MM.1S (cell line): Measurements from ENCODE around the gene TAF6L.
"Not testable (repeated sequence)": the region's sequence is repeated elsewhere in the genome, so short reads cannot be mapped to it uniquely, and the experiment has no call there.

ENCODE experiments used
- DNase-seq: peaks from one replicate; pipeline ENCODE4 v3.0.0-alpha.2; 2015
- H2AFZ ChIP-seq: fragments of 300-600 bp; sonication (generic); 2 replicates; pipeline ENCODE4 v1.6.0; 2016; ENCODE audit warnings: antibody characterized with exemption, low read length
- H3F3A ChIP-seq: fragments of 300-600 bp; sonication (generic); 2 replicates; pipeline ENCODE4 v1.6.1; 2016; ENCODE audit warnings: mild to moderate bottlenecking, antibody characterized with exemption, low read length, moderate library complexity, mixed read lengths; ENCODE audit not compliant: insufficient read depth
- H3K27ac ChIP-seq: fragments of 300-600 bp; sonication (generic); 2 replicates; pipeline ENCODE4 v1.5.1; 2016; ENCODE audit warnings: mild to moderate bottlenecking, low read length
- H3K27me3 ChIP-seq: fragments of 300-600 bp; sonication (generic); replicated peaks from 2 replicates; pipeline ENCODE4 v1.6.0; 2016; ENCODE audit warnings: low read length; ENCODE audit not compliant: insufficient read depth
- H3K36me3 ChIP-seq: fragments of 300-600 bp; sonication (generic); replicated peaks from 2 replicates; pipeline ENCODE4 v1.6.1; 2016; ENCODE audit warnings: mild to moderate bottlenecking, low read length, mixed read lengths; ENCODE audit not compliant: insufficient read depth
- H3K4me1 ChIP-seq: fragments of 300-600 bp; sonication (generic); 2 replicates; pipeline ENCODE4 v1.6.1; 2016; ENCODE audit warnings: low read length, mixed read lengths
- H3K4me2 ChIP-seq: fragments of 300-600 bp; sonication (generic); 2 replicates; pipeline ENCODE4 v1.6.0; 2016; ENCODE audit warnings: low read depth, low read length
- H3K4me3 ChIP-seq: fragments of 300-600 bp; sonication (generic); 2 replicates; pipeline ENCODE4 v1.5.1; 2016; ENCODE audit warnings: low read length, mixed read lengths
- H3K79me2 ChIP-seq: fragments of 300-600 bp; sonication (generic); 2 replicates; pipeline ENCODE4 v1.6.1; 2016; ENCODE audit warnings: mixed run types, low read length, mixed read lengths
- H3K9ac ChIP-seq: fragments of 300-600 bp; sonication (generic); 2 replicates; pipeline ENCODE4 v1.6.1; 2016; ENCODE audit warnings: low read length, mixed read lengths
- H3K9me2 ChIP-seq: fragments of 300-600 bp; sonication (generic); replicated peaks from 2 replicates; pipeline ENCODE4 v1.6.1; 2016; ENCODE audit warnings: mild to moderate bottlenecking, low read length, mixed read lengths; ENCODE audit not compliant: insufficient read depth
- H3K9me3 ChIP-seq: fragments of 300-600 bp; sonication (generic); replicated peaks from 2 replicates; pipeline ENCODE4 v1.6.1; 2016; ENCODE audit warnings: mild to moderate bottlenecking, low read length, mixed read lengths; ENCODE audit not compliant: insufficient read depth
- H4K20me1 ChIP-seq: fragments of 300-600 bp; sonication (generic); 2 replicates; pipeline ENCODE4 v1.6.1; 2016; ENCODE audit warnings: mild to moderate bottlenecking, low read length, moderate library complexity, mixed read lengths; ENCODE audit not compliant: insufficient read depth
- EZH2 ChIP-seq: fragments of 300-600 bp; sonication (generic); optimal IDR thresholded peaks from 2 replicates; pipeline ENCODE3; 2017; ENCODE audit warnings: low read depth, mild to moderate bottlenecking, antibody characterized with exemption, low read length, mixed read lengths
- EZH2phosphoT487 ChIP-seq: fragments of 300-600 bp; sonication (generic); IDR thresholded peaks from 2 replicates; pipeline ENCODE4 v1.6.1; 2018; ENCODE audit warnings: antibody characterized with exemption, low read length
- TF ChIP-seq, protein P1 (sequence below): fragments of 300-600 bp; sonication (generic); IDR thresholded peaks from 2 replicates; pipeline ENCODE4 v1.5.1; 2016; ENCODE audit warnings: antibody characterized with exemption, low read length, mixed read lengths

Gene TAF6L

DNA sequence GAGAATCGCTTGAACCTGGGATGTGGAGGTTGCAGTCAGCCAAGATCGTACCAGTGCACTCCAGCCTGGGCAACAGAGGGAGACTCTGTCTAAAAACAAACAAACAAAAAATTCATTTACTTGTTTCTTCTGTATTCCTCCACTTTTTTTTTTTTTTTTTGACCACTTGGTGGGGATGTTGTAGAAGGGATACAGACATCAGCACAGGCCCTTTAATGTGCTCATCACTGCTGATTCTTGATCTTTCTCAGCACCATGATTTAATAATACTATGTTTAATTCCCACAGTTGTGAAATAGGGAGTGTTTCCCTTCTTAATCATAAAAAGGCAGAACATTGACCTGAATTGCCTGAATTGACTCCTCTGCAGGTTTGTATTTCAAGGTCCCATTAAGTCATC is 38.4 kb upstream of the TAF6L start:
- H3K9me2 ChIP-seq = no peaks in the 10 kb centered on the region
- no peak overlapping the region for H2AFZ ChIP-seq
- H3K4me3 ChIP-seq = no peak overlapping the region
- no peak for TF ChIP-seq EZH2
- TF ChIP-seq, protein P1, sequence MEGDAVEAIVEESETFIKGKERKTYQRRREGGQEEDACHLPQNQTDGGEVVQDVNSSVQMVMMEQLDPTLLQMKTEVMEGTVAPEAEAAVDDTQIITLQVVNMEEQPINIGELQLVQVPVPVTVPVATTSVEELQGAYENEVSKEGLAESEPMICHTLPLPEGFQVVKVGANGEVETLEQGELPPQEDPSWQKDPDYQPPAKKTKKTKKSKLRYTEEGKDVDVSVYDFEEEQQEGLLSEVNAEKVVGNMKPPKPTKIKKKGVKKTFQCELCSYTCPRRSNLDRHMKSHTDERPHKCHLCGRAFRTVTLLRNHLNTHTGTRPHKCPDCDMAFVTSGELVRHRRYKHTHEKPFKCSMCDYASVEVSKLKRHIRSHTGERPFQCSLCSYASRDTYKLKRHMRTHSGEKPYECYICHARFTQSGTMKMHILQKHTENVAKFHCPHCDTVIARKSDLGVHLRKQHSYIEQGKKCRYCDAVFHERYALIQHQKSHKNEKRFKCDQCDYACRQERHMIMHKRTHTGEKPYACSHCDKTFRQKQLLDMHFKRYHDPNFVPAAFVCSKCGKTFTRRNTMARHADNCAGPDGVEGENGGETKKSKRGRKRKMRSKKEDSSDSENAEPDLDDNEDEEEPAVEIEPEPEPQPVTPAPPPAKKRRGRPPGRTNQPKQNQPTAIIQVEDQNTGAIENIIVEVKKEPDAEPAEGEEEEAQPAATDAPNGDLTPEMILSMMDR = peak; percentile 25
- TF ChIP-seq EZH2phosphoT487 = no peak
- H3F3A ChIP-seq = peaks cover 13% of the 10 kb centered on the region
- H3K79me2 ChIP-seq = peaks cover 50% of the 10 kb centered on the region
- H3K9me3 ChIP-seq = no peaks in the 10 kb centered on the region
- H3K27ac ChIP-seq = no peak overlapping the region
- no peaks in the 10 kb centered on the region for H3K36me3 ChIP-seq
- peaks cover 4% of the 10 kb centered on the region for H3K4me1 ChIP-seq
- no peaks in the 10 kb centered on the region for H4K20me1 ChIP-seq
- no peak overlapping the region for H3K4me2 ChIP-seq
- H3K27me3 ChIP-seq = no peaks in the 10 kb centered on the region
- H3K9ac ChIP-seq = no peak overlapping the region
- DNase-seq = peak; percentile 34

DNA sequence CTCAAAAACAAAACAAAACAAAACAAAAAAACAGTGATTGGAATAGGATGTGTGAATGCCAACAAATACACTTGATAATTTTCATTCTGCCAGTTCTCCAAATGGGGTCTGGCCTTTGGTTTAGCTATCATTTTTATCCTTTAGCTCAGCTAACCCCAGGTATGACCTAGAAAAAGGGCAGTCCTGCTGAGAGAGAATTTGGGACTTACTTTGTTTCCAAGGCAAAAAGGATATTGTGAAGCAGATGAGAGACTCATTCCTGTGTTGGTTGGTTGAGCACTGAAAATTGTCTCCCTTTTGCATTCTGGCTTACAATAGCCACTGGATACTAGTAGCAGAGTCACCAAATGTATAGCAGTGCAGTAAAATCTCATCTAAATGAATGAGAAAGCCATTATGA is 34.0 kb upstream of the TAF6L start:
- Histone ChIP-seq H3K9ac (no peak overlapping the region), H3K4me1 (no peaks in the 10 kb centered on the region), H4K20me1 (no peaks in the 10 kb centered on the region), H3K36me3 (peaks cover 4% of the 10 kb centered on the region; the same call in 1 of the 2 replicates), H3K9me3 (no peaks in the 10 kb centered on the region), H3K27me3 (no peaks in the 10 kb centered on the region), H3K4me3 (no peak overlapping the region), H3K79me2 (peaks cover 17% of the 10 kb centered on the region), H2AFZ (no peak overlapping the region), H3K27ac (no peak overlapping the region), H3K4me2 (no peak overlapping the region), H3F3A (no peaks in the 10 kb centered on the region), H3K9me2 (no peaks in the 10 kb centered on the region)
- TF ChIP-seq EZH2phosphoT487 (no peak), EZH2 (no peak)
- TF ChIP-seq, protein P1 = no peak
- no peak for DNase-seq

DNA sequence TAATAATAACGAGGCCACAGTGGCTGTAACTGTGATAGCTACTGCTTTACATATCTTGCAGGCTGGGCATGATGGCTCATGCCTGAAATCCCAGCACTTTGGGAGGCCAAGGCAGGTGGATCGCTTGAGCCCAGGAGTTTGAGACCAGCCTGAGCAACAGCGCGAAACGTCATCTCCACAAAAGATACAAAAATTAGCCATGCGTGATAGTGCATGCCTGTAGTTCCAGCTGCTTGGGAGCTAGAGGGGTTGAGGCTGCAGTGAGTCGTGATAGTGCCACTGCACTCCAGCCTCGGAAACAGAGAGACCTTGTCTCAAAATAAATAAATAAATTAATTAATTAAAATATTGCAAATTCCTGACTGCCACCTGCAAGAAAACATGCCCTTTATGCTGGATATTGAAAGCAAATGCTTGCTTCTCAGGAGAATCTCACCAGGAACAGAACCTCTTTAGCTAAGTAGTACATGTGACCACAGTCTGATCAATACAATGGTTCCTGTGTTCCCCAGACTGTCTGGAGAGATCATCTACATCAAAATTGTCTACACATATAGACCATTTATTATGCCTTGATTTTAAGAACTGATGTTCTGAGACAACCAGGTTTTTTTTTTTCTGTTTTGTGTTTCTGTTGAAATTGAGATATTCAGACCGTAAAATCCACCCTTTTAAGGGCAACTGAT is 23.6 kb upstream of the TAF6L start:
- no peaks in the 10 kb centered on the region for H3K36me3 ChIP-seq
- H2AFZ ChIP-seq = no peak overlapping the region
- H3K79me2 ChIP-seq = peaks cover 12% of the 10 kb centered on the region
- H3K9me3 ChIP-seq = no peaks in the 10 kb centered on the region
- no peak overlapping the region for H3K4me2 ChIP-seq
- H3K9ac ChIP-seq = no peak overlapping the region
- no peaks in the 10 kb centered on the region for H4K20me1 ChIP-seq
- H3K9me2 ChIP-seq = no peaks in the 10 kb centered on the region
- DNase-seq = no peak
- TF ChIP-seq EZH2 (no peak), EZH2phosphoT487 (no peak)
- TF ChIP-seq, protein P1 = no peak
- H3K27ac ChIP-seq = no peak overlapping the region
- no peaks in the 10 kb centered on the region for H3K4me1 ChIP-seq
- peaks cover 3% of the 10 kb centered on the region for H3F3A ChIP-seq
- H3K27me3 ChIP-seq = no peaks in the 10 kb centered on the region
- H3K4me3 ChIP-seq = no peak overlapping the region

DNA sequence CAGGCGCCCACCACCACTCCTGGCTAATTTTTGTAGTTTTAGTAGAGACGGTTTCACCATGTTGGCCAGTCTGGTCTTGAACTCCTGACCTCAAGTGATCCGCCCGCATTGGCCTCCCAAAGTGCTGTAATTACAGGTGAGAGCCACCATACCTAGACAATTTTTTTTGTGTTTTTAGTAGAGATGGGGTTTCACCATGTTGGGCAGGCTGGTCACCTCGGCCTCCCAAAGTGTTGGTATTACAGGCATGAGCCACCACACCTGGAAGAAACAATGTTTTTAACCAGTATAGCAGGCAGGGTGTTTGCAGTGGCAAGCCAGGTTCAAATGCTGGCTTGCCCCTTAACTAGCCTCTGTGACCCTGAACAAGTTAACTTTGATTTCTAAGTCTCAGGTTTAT is 21.3 kb upstream of the TAF6L start:
- peaks cover 21% of the 10 kb centered on the region for H3K79me2 ChIP-seq
- not testable (repeated sequence) for DNase-seq, H3K27me3 ChIP-seq, H4K20me1 ChIP-seq, H3K27ac ChIP-seq, H3K9me2 ChIP-seq, H2AFZ ChIP-seq, H3K4me3 ChIP-seq, H3K9ac ChIP-seq, H3K4me2 ChIP-seq, H3K9me3 ChIP-seq, H3K4me1 ChIP-seq, H3K36me3 ChIP-seq, H3F3A ChIP-seq
